Breast epithelium (tissue), 3 donors: Measurements from ENCODE around the gene BTD.

Experiments
- CTCF ChIP-seq, 3 donors: fragments of 450-650 bp; IDR thresholded peaks; one replicate each; pipeline ENCODE4 v1.5.1; 2016 to 2017; ENCODE audit warnings: antibody characterized with exemption in 3 of 3, mild to moderate bottlenecking in 3 of 3, moderate library complexity in 3 of 3
- POLR2A ChIP-seq: fragments of 450-650 bp; IDR thresholded peaks from one replicate; pipeline ENCODE4 v1.6.1; 2016; ENCODE audit warnings: antibody characterized with exemption, mild to moderate bottlenecking, moderate library complexity
- POLR2AphosphoS5 ChIP-seq, 3 donors: sonication (generic); formaldehyde crosslinking; IDR thresholded peaks; one replicate each; pipeline ENCODE4 v1.6.1; 2017; ENCODE audit warnings: antibody characterized with exemption in 3 of 3

GRCh38 chr3:15660055-15660935, 58.8 kb downstream of the BTD start:
- TF ChIP-seq CTCF (IDR thresholded peaks at IDR 0.05) (no peak), POLR2A (no peak), POLR2AphosphoS5 (IDR thresholded peaks at IDR 0.05) (no peak)
